ENCODE data around the gene CHRNA5. TPM values are rescaled to one million over a fixed set of nuclear protein-coding genes. Genes with fewer than 3 reads are reported as not detected.
"Not testable (repeated sequence)": the region's sequence is repeated elsewhere in the genome, so short reads cannot be mapped to it uniquely, and the experiment has no call there.

Gene CHRNA5
- total RNA-seq, 2 experiments from 2014 or later: 2.4 to 4.0 TPM

- no peaks in the 10 kb centered on the region for H3K27me3 Mint-ChIP-seq
- POLR2A ChIA-PET: no interaction called here
- H3K4me3 Mint-ChIP-seq: peak overlapping the region; percentile 84
- no peaks in the 10 kb centered on the region for H3K9me3 Mint-ChIP-seq
- no peak for DNase-seq
- peaks cover 35% of the 10 kb centered on the region for H3K4me1 Mint-ChIP-seq
- CTCF ChIA-PET: interaction anchor here (0.8 to 3.7 kb wide), 5 partner anchors 18 to 633 kb away, joined by 3 to 11 read pairs (median 3); partner anchors contain the start of gene CHRNA5
- peaks cover 43% of the 10 kb centered on the region for H3K36me3 Mint-ChIP-seq (ENCODE audit: low read depth)
- H3K27ac Mint-ChIP-seq: peak overlapping the region; percentile 92
Observed at GRCh38 chr15:78541744-78542034, 23.6 kb upstream of the CHRNA5 start.

GRCh38 chr15:78542647-78543046 is 22.7 kb upstream of the CHRNA5 start:
- POLR2A ChIA-PET: no interaction called here
- no peaks in the 10 kb centered on the region for H3K9me3 Mint-ChIP-seq
- CTCF ChIA-PET: interaction anchor here (1.0 to 3.7 kb wide), 2 partner anchors 19 to 23 kb away, joined by 3 to 11 read pairs; partner anchors contain the start of gene CHRNA5
- peak overlapping the region; percentile 84 for H3K4me3 Mint-ChIP-seq
- peak overlapping the region; percentile 92 for H3K27ac Mint-ChIP-seq
- DNase-seq: no peak
- H3K4me1 Mint-ChIP-seq: peaks cover 35% of the 10 kb centered on the region
- H3K36me3 Mint-ChIP-seq (ENCODE audit: low read depth): peaks cover 48% of the 10 kb centered on the region
- no peaks in the 10 kb centered on the region for H3K27me3 Mint-ChIP-seq

- ChIA-PET CTCF (no interaction called here), POLR2A (no interaction called here)
- H3K36me3 Mint-ChIP-seq (ENCODE audit: low read depth): peaks cover 46% of the 10 kb centered on the region
- H3K4me1 Mint-ChIP-seq: peaks cover 3% of the 10 kb centered on the region
- H3K27ac Mint-ChIP-seq: no peak overlapping the region
- no peak for DNase-seq
- no peaks in the 10 kb centered on the region for H3K27me3 Mint-ChIP-seq
- no peaks in the 10 kb centered on the region for H3K9me3 Mint-ChIP-seq
- H3K4me3 Mint-ChIP-seq: no peak overlapping the region
Observed at GRCh38 chr15:78550194-78550593, 15.1 kb upstream of the CHRNA5 start.

- CTCF ChIA-PET: no interaction called here
- DNase-seq: no peak
- peaks cover 40% of the 10 kb centered on the region for H3K36me3 Mint-ChIP-seq (ENCODE audit: low read depth)
- POLR2A ChIA-PET: no interaction called here
- no peaks in the 10 kb centered on the region for H3K27me3 Mint-ChIP-seq
- H3K27ac Mint-ChIP-seq: no peak overlapping the region
- H3K4me3 Mint-ChIP-seq: no peak overlapping the region
- H3K4me1 Mint-ChIP-seq: no peaks in the 10 kb centered on the region
- H3K9me3 Mint-ChIP-seq: no peaks in the 10 kb centered on the region
Observed at GRCh38 chr15:78550815-78551214, 14.5 kb upstream of the CHRNA5 start.

GRCh38 chr15:78551902-78552301 is 13.4 kb upstream of the CHRNA5 start:
- Mint-ChIP-seq H3K4me1 (no peaks in the 10 kb centered on the region), H3K4me3 (no peak overlapping the region), H3K36me3 (ENCODE audit: low read depth) (peaks cover 31% of the 10 kb centered on the region), H3K27me3 (no peaks in the 10 kb centered on the region), H3K27ac (no peak overlapping the region), H3K9me3 (no peaks in the 10 kb centered on the region)
- POLR2A ChIA-PET: interaction anchor here (0.8 kb wide), 1 partner anchor 186 kb away, joined by 4 read pairs; no protein-coding TSS in a partner anchor
- DNase-seq: no peak
- CTCF ChIA-PET: interaction anchor here (0.7 to 1.0 kb wide), 2 partner anchors 13 to 37 kb away, joined by 3 read pairs; no protein-coding TSS in a partner anchor

- ChIA-PET POLR2A (interaction anchor here (0.6 to 0.8 kb wide), 2 partner anchors 13 to 187 kb away, joined by 3 to 4 read pairs; partner anchors contain the start of gene CHRNA5), CTCF (interaction anchor here (1.0 to 1.5 kb wide), 2 partner anchors 12 kb away, joined by 3 to 5 read pairs; partner anchors contain the start of gene PSMA4)
- no peak for DNase-seq
- Mint-ChIP-seq H3K27me3 (no peaks in the 10 kb centered on the region), H3K36me3 (ENCODE audit: low read depth) (peaks cover 29% of the 10 kb centered on the region), H3K4me3 (no peak overlapping the region), H3K9me3 (no peaks in the 10 kb centered on the region), H3K4me1 (no peaks in the 10 kb centered on the region), H3K27ac (no peak overlapping the region)
Observed at GRCh38 chr15:78552597-78552996, 12.7 kb upstream of the CHRNA5 start.

GRCh38 chr15:78560201-78560600 is 5.1 kb upstream of the CHRNA5 start:
- Mint-ChIP-seq H3K27me3 (peaks cover 13% of the 10 kb centered on the region), H3K4me1 (peaks cover 12% of the 10 kb centered on the region)
- H3K36me3 Mint-ChIP-seq (ENCODE audit: low read depth); H3K4me3 Mint-ChIP-seq; H3K9me3 Mint-ChIP-seq; POLR2A ChIA-PET; H3K27ac Mint-ChIP-seq; CTCF ChIA-PET; DNase-seq: not testable (repeated sequence)

GRCh38 chr15:78561490-78561889 is 3.8 kb upstream of the CHRNA5 start:
- H3K4me1 Mint-ChIP-seq: peaks cover 21% of the 10 kb centered on the region
- POLR2A ChIA-PET: no interaction called here
- H3K9me3 Mint-ChIP-seq: no peaks in the 10 kb centered on the region
- peaks cover 20% of the 10 kb centered on the region for H3K27me3 Mint-ChIP-seq
- no peak overlapping the region for H3K27ac Mint-ChIP-seq
- no peak overlapping the region for H3K4me3 Mint-ChIP-seq
- no peak for DNase-seq
- no peaks in the 10 kb centered on the region for H3K36me3 Mint-ChIP-seq (ENCODE audit: low read depth)
- CTCF ChIA-PET: no interaction called here

- H3K36me3 Mint-ChIP-seq (ENCODE audit: low read depth): no peaks in the 10 kb centered on the region
- no peaks in the 10 kb centered on the region for H3K9me3 Mint-ChIP-seq
- no peak for DNase-seq
- ChIA-PET CTCF (interaction anchor here (1.3 kb wide), 1 partner anchor 35 kb away, joined by 3 read pairs; no protein-coding TSS in a partner anchor), POLR2A (no interaction called here)
- H3K27me3 Mint-ChIP-seq: peaks cover 28% of the 10 kb centered on the region
- no peak overlapping the region for H3K4me3 Mint-ChIP-seq
- H3K27ac Mint-ChIP-seq: no peak overlapping the region
- H3K4me1 Mint-ChIP-seq: peaks cover 26% of the 10 kb centered on the region
Observed at GRCh38 chr15:78563092-78563491, 2.2 kb upstream of the CHRNA5 start.

- H3K36me3 Mint-ChIP-seq (ENCODE audit: low read depth): no peaks in the 10 kb centered on the region
- H3K27me3 Mint-ChIP-seq: peaks cover 28% of the 10 kb centered on the region
- CTCF ChIA-PET: interaction anchor here (1.0 to 2.6 kb wide), 4 partner anchors 12 to 147 kb away, joined by 3 to 11 read pairs (median 4); no protein-coding TSS in a partner anchor
- peak overlapping the region; percentile 83 for H3K27ac Mint-ChIP-seq
- H3K4me3 Mint-ChIP-seq: peak overlapping the region; percentile 80
- POLR2A ChIA-PET: no interaction called here
- no peak for DNase-seq
- no peaks in the 10 kb centered on the region for H3K9me3 Mint-ChIP-seq
- H3K4me1 Mint-ChIP-seq: peaks cover 26% of the 10 kb centered on the region
Observed at GRCh38 chr15:78564743-78565096, 600 bp upstream of the CHRNA5 start.

- POLR2A ChIA-PET: interaction anchor here (0.5 to 0.6 kb wide), 2 partner anchors 13 to 14 kb away, joined by 3 to 7 read pairs; no protein-coding TSS in a partner anchor
- DNase-seq: peak; percentile 11
- no peaks in the 10 kb centered on the region for H3K9me3 Mint-ChIP-seq
Observed at GRCh38 chr15:78565951-78566774, 843 bp downstream of the CHRNA5 start.

GRCh38 chr15:78567531-78567930 is 2.2 kb downstream of the CHRNA5 start:
- DNase-seq: no peak
- ChIA-PET POLR2A (no interaction called here), CTCF (interaction anchor here (0.9 kb wide), 1 partner anchor 30 kb away, joined by 9 read pairs; no protein-coding TSS in a partner anchor)
- Mint-ChIP-seq H3K4me1 (peaks cover 26% of the 10 kb centered on the region), H3K4me3 (no peak overlapping the region), H3K27me3 (peaks cover 23% of the 10 kb centered on the region), H3K9me3 (no peaks in the 10 kb centered on the region), H3K27ac (no peak overlapping the region), H3K36me3 (ENCODE audit: low read depth) (no peaks in the 10 kb centered on the region)

More at GRCh38 chr15:78565951-78566774, 843 bp downstream of the CHRNA5 start:
- H3K36me3 Mint-ChIP-seq (ENCODE audit: low read depth): no peaks in the 10 kb centered on the region
- peaks cover 26% of the 10 kb centered on the region for H3K4me1 Mint-ChIP-seq
- CTCF ChIA-PET: interaction anchor here (1.0 to 2.6 kb wide), 4 partner anchors 20 to 146 kb away, joined by 3 to 11 read pairs (median 5); no protein-coding TSS in a partner anchor
- H3K27ac Mint-ChIP-seq: peak overlapping the region; percentile 6
- peaks cover 28% of the 10 kb centered on the region for H3K27me3 Mint-ChIP-seq
- H3K4me3 Mint-ChIP-seq: peak overlapping the region; percentile 80

GRCh38 chr15:78570710-78571109 is 5.4 kb downstream of the CHRNA5 start:
- Mint-ChIP-seq H3K27me3 (peaks cover 19% of the 10 kb centered on the region), H3K27ac (no peak overlapping the region), H3K9me3 (no peaks in the 10 kb centered on the region), H3K36me3 (ENCODE audit: low read depth) (no peaks in the 10 kb centered on the region), H3K4me1 (peaks cover 12% of the 10 kb centered on the region), H3K4me3 (no peak overlapping the region)
- no peak for DNase-seq
- ChIA-PET POLR2A (no interaction called here), CTCF (no interaction called here)
